ENCODE data around the gene TRIM49B.
"Not testable (repeated sequence)": the region's sequence is repeated elsewhere in the genome, so short reads cannot be mapped to it uniquely, and the experiment has no call there.

Gene TRIM49B, protein sequence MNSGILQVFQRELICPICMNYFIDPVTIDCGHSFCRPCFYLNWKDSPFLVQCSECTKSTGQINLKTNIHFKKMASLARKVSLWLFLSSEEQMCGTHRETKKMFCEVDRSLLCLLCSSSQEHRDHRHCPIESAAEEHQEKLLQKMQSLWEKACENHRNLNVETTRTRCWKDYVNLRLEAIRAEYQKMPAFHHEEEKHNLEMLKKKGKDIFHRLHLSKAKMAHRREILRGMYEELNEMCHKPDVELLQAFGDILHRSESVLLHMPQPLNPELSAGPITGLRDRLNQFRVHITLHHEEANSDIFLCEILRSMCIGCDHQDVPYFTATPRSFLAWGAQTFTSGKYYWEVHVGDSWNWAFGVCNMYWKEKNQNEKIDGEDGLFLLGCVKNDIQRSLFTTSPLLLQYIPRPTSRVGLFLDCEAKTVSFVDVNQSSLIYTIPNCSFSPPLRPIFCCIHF

GRCh38 chr11:49028523-49028922 lies at the start of gene TRIM49B:
TSS of gene TRIM49B (plus strand) at chr11:49028823. CDS start at chr11:49031600, 2,777 bp downstream.
- not testable (repeated sequence) for DNase-seq

- not testable (repeated sequence) for DNase-seq
These were observed 44.8 kb upstream of the TRIM49B start, which contains the start of gene TRIM51G for GRCh38 chr11:48983785-48984184. TSS of gene TRIM51G (minus strand) at chr11:48983885. CDS start at chr11:48981695, 2,190 bp downstream.

DNA sequence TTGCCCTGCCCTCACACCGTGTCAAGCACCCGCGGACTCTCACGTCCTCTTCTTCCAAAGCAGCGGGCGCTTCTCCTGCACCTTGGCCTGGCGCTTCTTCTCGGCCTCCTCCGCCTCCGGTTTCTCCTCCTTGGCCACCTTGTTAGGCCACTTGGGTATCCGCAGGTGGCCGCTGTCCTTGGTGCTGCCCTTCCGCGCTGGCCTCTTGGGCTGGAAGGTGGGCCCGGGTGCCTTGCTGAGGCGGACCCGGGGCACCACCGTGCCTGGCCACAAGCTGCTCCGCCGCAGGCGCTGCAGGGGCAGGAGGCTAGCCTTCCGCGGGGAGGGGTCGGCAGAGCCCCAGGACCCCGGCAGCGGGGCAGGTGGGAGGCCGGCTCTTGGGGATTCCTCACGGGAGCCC lies 19.6 kb downstream of the TRIM49B start:
- not testable (repeated sequence) for DNase-seq

GRCh38 chr11:49049821-49050220 lies 21.2 kb downstream of the TRIM49B start:
- not testable (repeated sequence) for DNase-seq

GRCh38 chr11:49059012-49059411 lies 30.4 kb downstream of the TRIM49B start, which contains the start of gene TRIM64C:
TSS of gene TRIM64C (minus strand) at chr11:49059112. CDS start at chr11:49059112, 0 bp downstream.
- DNase-seq = not testable (repeated sequence)

- DNase-seq = not testable (repeated sequence)
These were observed 41.3 kb downstream of the TRIM49B start for GRCh38 chr11:49069897-49070296.

All from CD4-positive, alpha-beta T cell treated with Interleukin-17A for 1 hour (primary cell).